Measurements from ENCODE around the gene TSC22D4.
"Not testable (repeated sequence)": the region's sequence is repeated elsewhere in the genome, so short reads cannot be mapped to it uniquely, and the experiment has no call there.

The TSC22D4 gene

GRCh38 chr7:100464210-100464660 is 14.8 kb downstream of the TSC22D4 start, which contains the start of gene SPACDR:
SPACDR (minus strand) TSS chr7:100464260; CDS start chr7:100464025, 235 bp downstream.
- peak within 1 kb of the TSS; percentile 68; the same call in 1 of the 2 replicates for H3K27ac ChIP-seq
- no peak for TF ChIP-seq CTCF (conservative IDR thresholded peaks at IDR 0.05)

DNA sequence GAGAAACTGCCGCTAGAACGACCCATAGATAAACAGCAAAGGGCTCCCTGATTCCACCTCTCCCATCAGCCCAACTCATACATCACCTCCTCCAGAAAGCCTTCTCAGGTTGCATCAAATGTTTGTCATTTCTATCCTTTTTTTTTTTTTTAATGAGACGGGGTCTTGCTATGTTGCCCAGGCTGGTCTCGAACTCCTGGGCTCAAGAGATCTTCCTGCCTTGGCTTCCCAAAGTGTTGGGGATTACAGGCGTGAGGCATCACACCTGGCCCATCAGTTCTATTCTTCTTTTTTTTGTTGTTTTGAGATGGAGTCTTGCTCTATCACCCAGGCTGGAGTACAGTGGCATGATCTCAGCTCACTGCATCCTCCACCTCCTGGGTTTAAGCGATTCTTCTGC is 22.0 kb downstream of the TSC22D4 start:
- H3K27ac ChIP-seq: no peak overlapping the region
- TF ChIP-seq CTCF (conservative IDR thresholded peaks at IDR 0.05): no peak

DNA sequence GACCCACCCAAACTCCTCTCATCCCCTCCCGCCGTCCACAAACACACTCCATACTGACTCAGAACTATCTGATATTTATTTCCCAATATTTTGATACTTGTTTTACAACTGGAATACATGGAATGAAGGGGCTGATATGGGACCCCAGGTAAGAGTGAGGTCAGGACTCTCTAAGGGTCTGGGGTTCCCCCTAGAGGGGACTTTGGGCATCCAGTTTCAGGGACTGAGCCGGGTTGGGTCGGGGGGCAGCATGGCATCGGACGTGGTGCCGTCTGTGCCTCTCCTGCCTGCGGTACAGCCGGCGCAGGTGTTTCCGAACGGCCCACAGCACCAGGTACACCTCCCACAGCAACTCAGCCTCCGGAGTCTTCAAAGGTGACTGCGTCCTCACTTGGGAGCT is 22.5 kb downstream of the TSC22D4 start:
- TF ChIP-seq CTCF (conservative IDR thresholded peaks at IDR 0.05): no peak

DNA sequence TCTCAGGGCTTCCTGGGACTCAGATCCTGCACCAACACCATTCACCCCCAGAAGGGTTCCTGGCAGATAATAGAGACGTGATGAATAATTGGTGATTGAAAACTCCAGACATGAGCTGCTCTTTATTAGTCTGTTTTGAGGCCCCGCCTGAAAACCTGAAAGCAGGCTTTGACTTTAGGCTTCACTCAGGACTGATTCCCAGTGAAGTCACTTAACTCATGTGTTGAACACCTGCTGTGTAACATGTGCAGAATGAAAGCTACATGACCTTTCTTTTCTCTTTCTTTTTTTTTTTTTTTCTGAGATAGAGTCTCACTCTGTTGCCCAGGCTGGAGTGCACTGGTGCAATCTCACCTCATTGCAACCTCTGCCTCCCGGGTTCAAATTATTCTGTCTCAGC is 23.8 kb downstream of the TSC22D4 start:
- no peak overlapping the region for H3K27ac ChIP-seq
- TF ChIP-seq CTCF (conservative IDR thresholded peaks at IDR 0.05): no peak

More for the DNA sequence above, 22.5 kb downstream of the TSC22D4 start:
- no peak overlapping the region for H3K27ac ChIP-seq

GRCh38 chr7:100453854-100454253 is 25.2 kb downstream of the TSC22D4 start:
- not testable (repeated sequence) for H3K27ac ChIP-seq

DNA sequence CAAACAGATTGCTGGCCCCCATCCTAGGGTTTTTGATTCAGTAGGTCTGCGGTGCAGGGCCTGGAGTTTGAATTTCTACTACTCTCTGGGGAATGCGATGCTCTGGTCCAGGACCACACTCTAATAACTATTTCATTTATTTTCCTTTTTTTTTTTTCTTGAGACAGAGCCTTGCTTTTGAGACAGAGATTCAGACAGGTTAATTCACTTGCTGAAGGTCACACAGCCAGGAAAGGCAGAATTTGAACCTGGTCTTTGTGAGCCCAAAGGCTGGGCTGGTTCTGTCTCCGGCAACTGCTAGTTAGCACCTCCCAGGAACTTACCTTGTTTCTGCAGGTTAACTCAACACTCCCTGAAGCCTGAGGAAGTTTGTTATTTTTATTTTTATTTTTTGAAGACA is 26.5 kb downstream of the TSC22D4 start:
- H3K27ac ChIP-seq: no peak overlapping the region
- no peak for TF ChIP-seq CTCF (conservative IDR thresholded peaks at IDR 0.05)

DNA sequence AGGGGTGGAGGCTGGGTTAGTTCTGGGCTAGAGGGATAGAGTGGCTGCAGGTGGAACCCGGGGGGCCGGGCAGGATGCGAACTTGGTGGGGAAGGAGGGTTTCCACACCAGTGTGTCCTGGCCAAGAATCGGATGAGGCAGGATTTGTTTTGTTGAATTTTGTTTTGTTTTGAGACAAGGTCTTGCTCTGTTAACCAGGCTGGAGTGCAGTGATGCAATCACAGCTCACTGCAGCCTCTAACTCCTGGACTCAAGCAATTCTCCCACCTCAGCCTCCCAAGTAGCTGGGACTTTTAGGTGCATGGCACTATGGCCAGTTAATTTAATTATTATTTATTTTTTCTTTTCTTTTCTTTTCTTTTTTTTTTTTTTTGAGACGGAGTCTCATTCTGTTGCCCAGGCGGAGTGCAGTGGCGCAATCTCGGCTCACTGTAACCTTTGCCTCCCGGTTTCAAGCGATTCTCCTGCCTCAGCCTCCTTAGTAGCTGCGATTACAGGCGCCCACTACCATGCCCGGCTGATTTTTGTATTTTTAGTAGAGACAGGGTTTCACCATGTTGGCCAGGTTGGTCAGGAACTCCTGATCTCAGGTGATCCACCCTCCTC is 29.7 kb downstream of the TSC22D4 start:
- no peak for TF ChIP-seq CTCF (conservative IDR thresholded peaks at IDR 0.05)
- H3K27ac ChIP-seq: no peak overlapping the region

DNA sequence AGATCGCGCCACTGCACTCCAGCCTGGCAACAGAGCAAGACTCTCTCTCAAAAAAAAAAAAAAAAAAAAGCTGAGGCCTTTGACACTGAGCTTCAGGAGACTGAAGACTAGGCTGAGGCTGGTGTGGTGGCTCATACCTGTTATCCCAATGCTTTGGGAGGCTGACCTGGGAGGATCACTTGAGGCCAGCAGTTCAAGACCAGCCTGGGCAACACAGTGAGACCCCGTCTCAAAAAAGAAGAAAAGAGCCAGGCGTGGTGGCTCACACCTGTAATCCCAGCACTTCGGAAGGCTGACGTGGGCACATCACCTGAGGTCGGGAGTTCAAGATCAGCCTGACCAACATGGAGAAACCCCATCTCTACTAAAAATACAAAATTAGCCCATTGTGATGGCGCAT is 31.7 kb downstream of the TSC22D4 start:
- not testable (repeated sequence) for H3K27ac ChIP-seq

- no peak for TF ChIP-seq CTCF (conservative IDR thresholded peaks at IDR 0.05)
- no peak overlapping the region for H3K27ac ChIP-seq
Measured at GRCh38 chr7:100446040-100446439, 33.0 kb downstream of the TSC22D4 start.

Measured in VCaP (cell line).